RCC 7860 (cell line): ENCODE data around the gene AFDN.
"Not testable (repeated sequence)": the region's sequence is repeated elsewhere in the genome, so short reads cannot be mapped to it uniquely, and the experiment has no call there.

Source experiments
- DNase-seq: peaks from one replicate; pipeline ENCODE4 v3.0.0-alpha.2; 2015; ENCODE audit warnings: low spot score
- FAIRE-seq: peaks from 2 replicates; lab custom pipeline; 2012; peaks lifted over from hg19 to GRCh38; lab: Jason Lieb, UNC

The AFDN gene

GRCh38 chr6:167990016-167990945 is 163.6 kb downstream of the AFDN start:
- FAIRE-seq (no peak), DNase-seq (no peak)

GRCh38 chr6:167993169-167993568 is 166.5 kb downstream of the AFDN start:
- DNase-seq = no peak
- FAIRE-seq = no peak

- no peak for DNase-seq
- no peak for FAIRE-seq
Measured at GRCh38 chr6:167993831-167994230, 167.1 kb downstream of the AFDN start.

- FAIRE-seq (no peak), DNase-seq (no peak)
Measured at GRCh38 chr6:167995302-167995701, 168.6 kb downstream of the AFDN start.

GRCh38 chr6:167995731-167996151 is 169.0 kb downstream of the AFDN start:
- no peak for DNase-seq
- no peak for FAIRE-seq

- FAIRE-seq = no peak
Measured at GRCh38 chr6:167996424-167997199, 169.9 kb downstream of the AFDN start.

GRCh38 chr6:167997642-167998041 is 170.9 kb downstream of the AFDN start, which contains the start of gene KIF25:
Gene KIF25, plus strand, starts transcription at chr6:167997671. Its CDS starts 31,915 bp downstream, at chr6:168029586.
- FAIRE-seq (no peak), DNase-seq (no peak)

More at GRCh38 chr6:167996424-167997199, 169.9 kb downstream of the AFDN start:
- no peak for DNase-seq

GRCh38 chr6:167998215-167998614 is 171.5 kb downstream of the AFDN start:
- DNase-seq = no peak
- no peak for FAIRE-seq

GRCh38 chr6:168000198-168001028 is 173.7 kb downstream of the AFDN start:
- FAIRE-seq (no peak), DNase-seq (no peak)

GRCh38 chr6:168001029-168001332 is 174.3 kb downstream of the AFDN start:
- DNase-seq (no peak), FAIRE-seq (no peak)

- not testable (repeated sequence) for DNase-seq, FAIRE-seq
Measured at GRCh38 chr6:168001514-168001913, 174.8 kb downstream of the AFDN start.

- FAIRE-seq = no peak
Measured at GRCh38 chr6:168002804-168003203, 176.1 kb downstream of the AFDN start.

GRCh38 chr6:168004023-168004422 is 177.3 kb downstream of the AFDN start:
- DNase-seq = no peak

More at GRCh38 chr6:168002804-168003203, 176.1 kb downstream of the AFDN start:
- DNase-seq = no peak

GRCh38 chr6:168004945-168005344 is 178.2 kb downstream of the AFDN start:
- DNase-seq (no peak), FAIRE-seq (no peak)

More at GRCh38 chr6:168004023-168004422, 177.3 kb downstream of the AFDN start:
- FAIRE-seq = no peak

GRCh38 chr6:168005796-168006195 is 179.1 kb downstream of the AFDN start:
- FAIRE-seq = no peak
- DNase-seq = no peak

GRCh38 chr6:168007592-168008338 is 181.1 kb downstream of the AFDN start:
- FAIRE-seq = peak; percentile 99
- peak; percentile 98 for DNase-seq

- no peak for DNase-seq
- FAIRE-seq = no peak
Measured at GRCh38 chr6:168009331-168009730, 182.6 kb downstream of the AFDN start.

GRCh38 chr6:168011291-168011690 is 184.6 kb downstream of the AFDN start:
- FAIRE-seq = no peak
- DNase-seq = no peak

GRCh38 chr6:168012431-168013249 is 185.9 kb downstream of the AFDN start:
- DNase-seq (no peak), FAIRE-seq (no peak)
